ENCODE data around the gene NSD2.

The NSD2 gene

DNA sequence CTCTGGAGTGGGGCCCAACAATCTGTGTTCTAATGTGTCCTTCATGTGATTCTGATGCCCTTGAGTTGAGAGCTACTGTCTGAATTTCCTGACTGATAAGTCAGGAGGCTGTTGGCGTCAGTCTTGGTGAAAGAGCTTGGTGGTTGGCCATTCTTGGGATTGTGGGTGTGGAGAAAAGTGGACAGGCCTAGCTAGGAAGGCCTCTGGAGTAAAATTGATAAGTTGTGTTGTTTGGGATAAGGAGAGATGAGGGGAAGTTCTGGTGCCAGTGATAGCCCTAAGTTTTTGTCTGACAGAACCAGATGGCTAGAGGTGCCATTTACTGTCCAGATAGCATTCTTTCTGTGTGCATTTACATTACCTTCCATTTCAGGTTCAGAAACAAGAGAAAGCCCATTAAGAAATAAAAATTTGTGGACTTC, 11.7 kb downstream of the NSD2 start:
- DNase-seq (ENCODE audit: low read depth in 2 of 2), result no peak
- no peak overlapping the region for H3K4me3 ChIP-seq (replicated peaks in 1 of 2; ENCODE audit: low read depth in 2 of 2, low read length in 2 of 2)
- TF ChIP-seq, protein P1, sequence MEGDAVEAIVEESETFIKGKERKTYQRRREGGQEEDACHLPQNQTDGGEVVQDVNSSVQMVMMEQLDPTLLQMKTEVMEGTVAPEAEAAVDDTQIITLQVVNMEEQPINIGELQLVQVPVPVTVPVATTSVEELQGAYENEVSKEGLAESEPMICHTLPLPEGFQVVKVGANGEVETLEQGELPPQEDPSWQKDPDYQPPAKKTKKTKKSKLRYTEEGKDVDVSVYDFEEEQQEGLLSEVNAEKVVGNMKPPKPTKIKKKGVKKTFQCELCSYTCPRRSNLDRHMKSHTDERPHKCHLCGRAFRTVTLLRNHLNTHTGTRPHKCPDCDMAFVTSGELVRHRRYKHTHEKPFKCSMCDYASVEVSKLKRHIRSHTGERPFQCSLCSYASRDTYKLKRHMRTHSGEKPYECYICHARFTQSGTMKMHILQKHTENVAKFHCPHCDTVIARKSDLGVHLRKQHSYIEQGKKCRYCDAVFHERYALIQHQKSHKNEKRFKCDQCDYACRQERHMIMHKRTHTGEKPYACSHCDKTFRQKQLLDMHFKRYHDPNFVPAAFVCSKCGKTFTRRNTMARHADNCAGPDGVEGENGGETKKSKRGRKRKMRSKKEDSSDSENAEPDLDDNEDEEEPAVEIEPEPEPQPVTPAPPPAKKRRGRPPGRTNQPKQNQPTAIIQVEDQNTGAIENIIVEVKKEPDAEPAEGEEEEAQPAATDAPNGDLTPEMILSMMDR (IDR thresholded peaks at IDR 0.05; ENCODE audit: low read depth, low read length), result no peak

DNA sequence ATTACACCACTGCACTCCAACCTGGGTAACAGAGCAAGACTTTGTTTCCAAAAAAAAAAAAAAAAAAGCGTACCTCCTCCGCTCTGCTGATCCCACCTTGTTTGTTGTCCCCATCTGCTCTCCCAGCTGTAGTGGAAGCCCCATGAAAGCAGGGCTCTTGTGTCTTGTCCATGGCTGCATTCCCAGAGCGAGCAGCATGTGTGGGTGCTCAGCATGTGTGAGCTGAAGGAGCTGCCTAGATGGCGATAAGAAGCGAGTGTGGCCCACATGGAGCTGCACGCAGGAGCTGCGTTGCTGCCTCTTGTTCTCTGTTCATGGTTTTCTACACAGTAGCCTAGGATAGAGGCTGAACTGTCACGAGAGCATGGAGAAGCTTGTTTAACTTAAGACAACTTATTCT, 12.4 kb downstream of the NSD2 start:
- DNase-seq (ENCODE audit: low read depth in 2 of 2), result no peak
- TF ChIP-seq, protein P1 (IDR thresholded peaks at IDR 0.05; ENCODE audit: low read depth, low read length), result no peak
- no peak overlapping the region for H3K4me3 ChIP-seq (replicated peaks in 1 of 2; ENCODE audit: low read depth in 2 of 2, low read length in 2 of 2)

DNA sequence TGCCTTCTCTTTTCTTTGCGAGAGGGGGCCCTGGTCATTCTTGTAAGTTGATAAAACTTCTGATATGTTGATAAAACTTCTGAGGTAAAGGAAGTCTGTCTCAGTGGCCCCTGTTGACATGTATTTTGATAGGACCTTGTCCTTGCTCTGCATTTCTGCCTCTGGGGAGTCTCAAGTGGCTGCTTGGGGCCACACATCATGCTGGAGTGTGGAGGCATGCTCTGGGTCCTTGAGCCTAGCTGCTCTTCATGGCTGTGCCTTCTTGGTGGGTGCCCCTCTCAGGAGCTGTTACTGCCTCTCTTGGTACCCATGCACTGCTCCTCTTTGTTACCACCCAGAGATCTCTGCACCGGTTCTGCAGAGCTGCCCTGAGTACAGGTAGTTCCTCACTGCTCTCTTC, 14.2 kb downstream of the NSD2 start:
- H3K4me3 ChIP-seq (replicated peaks in 1 of 2; ENCODE audit: low read depth in 2 of 2, low read length in 2 of 2), result no peak overlapping the region
- TF ChIP-seq, protein P1 (IDR thresholded peaks at IDR 0.05; ENCODE audit: low read depth, low read length), result no peak
- DNase-seq (ENCODE audit: low read depth in 2 of 2), result no peak

DNA sequence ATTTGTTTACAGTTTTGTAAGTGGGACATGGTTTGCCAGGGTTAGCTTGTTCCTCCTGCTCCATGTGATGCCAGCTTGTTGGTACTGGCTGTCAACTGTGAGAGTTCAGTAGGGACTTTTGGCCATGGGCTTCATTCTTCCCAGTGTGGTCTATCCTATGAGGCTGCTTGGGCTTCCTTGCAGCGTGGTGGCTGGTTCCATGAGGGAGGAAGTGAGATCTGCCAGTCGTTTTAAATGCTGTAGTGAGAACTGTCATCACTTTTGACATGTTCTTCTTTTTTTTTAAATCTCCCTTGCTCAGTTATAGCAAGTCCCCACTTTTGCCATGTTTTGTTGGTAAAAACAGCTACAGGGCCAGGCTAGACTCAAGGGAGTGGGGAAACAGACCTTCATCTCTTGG, 15.9 kb downstream of the NSD2 start:
- H3K4me3 ChIP-seq (replicated peaks in 1 of 2; ENCODE audit: low read depth in 2 of 2, low read length in 2 of 2), result no peak overlapping the region
- TF ChIP-seq, protein P1 (IDR thresholded peaks at IDR 0.05; ENCODE audit: low read depth, low read length), result no peak
- DNase-seq (ENCODE audit: low read depth in 2 of 2), result no peak

DNA sequence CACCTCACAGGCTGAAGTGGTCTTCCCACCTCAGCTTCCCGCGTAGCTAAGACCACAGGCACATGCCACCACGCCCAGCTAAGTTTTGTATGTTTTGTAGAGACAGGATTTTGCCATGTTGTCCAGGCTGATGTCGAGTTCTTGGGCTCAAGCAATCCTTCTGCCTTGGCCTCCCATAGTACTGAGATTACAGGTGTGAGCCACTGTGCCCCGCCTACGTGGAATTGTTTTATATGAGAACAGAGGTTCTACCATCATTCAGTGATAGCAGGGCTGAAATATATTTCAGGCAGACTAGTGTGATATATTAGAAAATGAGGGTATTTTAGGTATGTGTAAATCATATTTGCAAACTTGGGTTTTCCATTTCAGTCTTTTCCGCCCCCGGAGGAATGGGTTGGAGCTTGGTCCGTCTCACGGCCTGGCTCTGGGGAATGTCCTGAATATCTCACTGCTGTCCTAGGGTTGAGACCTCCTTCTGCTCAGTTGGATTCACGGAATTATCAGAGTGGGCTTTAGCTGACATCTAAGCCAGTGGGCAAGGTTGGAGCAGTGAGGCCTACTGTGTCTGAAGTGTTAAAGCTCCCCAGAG, 19.9 kb downstream of the NSD2 start:
- DNase-seq (ENCODE audit: low read depth in 2 of 2), result no peak
- no peak overlapping the region for H3K4me3 ChIP-seq (replicated peaks in 1 of 2; ENCODE audit: low read depth in 2 of 2, low read length in 2 of 2)
- TF ChIP-seq, protein P1 (IDR thresholded peaks at IDR 0.05; ENCODE audit: low read depth, low read length), result no peak

DNA sequence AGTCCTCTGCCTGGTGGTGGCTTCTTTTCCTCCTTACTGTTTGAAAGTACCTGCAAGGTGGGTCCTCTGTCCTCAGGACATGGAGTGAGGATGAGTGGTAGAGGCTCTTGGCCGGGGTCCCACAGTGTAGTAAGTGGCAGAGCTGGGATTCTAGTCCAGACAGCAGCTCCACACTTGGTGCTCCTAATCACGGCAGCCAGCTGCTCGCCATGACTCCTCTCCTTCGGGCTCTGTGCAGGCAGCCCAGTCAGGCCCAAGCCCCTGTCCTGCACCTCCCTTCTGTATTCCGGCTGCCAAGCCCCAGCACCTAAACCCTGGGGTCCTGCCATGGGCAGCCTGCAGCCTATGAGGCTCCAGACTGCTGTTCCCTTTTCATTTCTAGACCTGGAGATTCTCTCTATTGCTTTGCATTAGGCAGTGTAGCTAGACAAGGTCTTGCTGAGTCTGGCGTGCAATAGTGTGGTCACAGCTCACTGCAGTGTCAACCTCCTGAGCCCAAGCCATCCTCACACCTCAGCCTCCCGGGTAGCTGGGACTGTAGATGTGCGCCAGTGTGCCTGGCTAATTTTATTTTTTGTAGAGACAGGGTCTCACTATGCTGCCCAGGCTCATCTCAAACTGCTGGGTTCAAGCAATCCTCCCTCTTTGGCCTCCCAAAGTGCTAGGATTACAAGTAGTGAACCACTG, 24.9 kb downstream of the NSD2 start:
- TF ChIP-seq, protein P1 (IDR thresholded peaks at IDR 0.05; ENCODE audit: low read depth, low read length), result no peak
- no peak for DNase-seq (ENCODE audit: low read depth in 2 of 2)
- no peak overlapping the region for H3K4me3 ChIP-seq (replicated peaks in 1 of 2; ENCODE audit: low read depth in 2 of 2, low read length in 2 of 2)

DNA sequence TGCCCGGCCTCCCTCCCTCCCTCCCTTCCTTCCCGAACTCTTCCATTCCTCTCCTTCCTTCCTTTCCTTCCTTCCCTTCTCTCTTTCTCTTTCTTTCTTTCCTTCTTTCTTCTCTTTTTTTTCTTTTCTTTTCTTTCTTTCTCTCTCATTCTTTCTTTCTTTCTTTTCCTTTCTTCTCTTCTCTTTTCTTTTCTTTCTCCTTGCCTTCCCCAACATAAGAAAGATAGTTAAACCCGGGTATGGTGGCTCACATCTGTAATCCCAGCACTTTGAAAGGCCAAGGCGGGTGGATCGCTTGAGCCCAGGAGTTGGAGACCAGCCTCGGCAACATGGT, 25.4 kb downstream of the NSD2 start:
- TF ChIP-seq, protein P1 (IDR thresholded peaks at IDR 0.05; ENCODE audit: low read depth, low read length), result no peak
- no peak for DNase-seq (ENCODE audit: low read depth in 2 of 2)
- no peak overlapping the region for H3K4me3 ChIP-seq (replicated peaks in 1 of 2; ENCODE audit: low read depth in 2 of 2, low read length in 2 of 2)
